NCI-H510A treated with DMSO at 0.1 percent for 48 hours (cell line): Measurements from ENCODE around the gene PCNX3.
A peak's percentile ranks its signal among the peaks of the same experiment; 100 is the strongest.
"Not testable (repeated sequence)": the region's sequence is repeated elsewhere in the genome, so short reads cannot be mapped to it uniquely, and the experiment has no call there.

Experiments used
- DNase-seq: peaks from one replicate; lab custom pipeline; 2025; lab: John Stamatoyannopoulos, UW

The PCNX3 gene

DNA sequence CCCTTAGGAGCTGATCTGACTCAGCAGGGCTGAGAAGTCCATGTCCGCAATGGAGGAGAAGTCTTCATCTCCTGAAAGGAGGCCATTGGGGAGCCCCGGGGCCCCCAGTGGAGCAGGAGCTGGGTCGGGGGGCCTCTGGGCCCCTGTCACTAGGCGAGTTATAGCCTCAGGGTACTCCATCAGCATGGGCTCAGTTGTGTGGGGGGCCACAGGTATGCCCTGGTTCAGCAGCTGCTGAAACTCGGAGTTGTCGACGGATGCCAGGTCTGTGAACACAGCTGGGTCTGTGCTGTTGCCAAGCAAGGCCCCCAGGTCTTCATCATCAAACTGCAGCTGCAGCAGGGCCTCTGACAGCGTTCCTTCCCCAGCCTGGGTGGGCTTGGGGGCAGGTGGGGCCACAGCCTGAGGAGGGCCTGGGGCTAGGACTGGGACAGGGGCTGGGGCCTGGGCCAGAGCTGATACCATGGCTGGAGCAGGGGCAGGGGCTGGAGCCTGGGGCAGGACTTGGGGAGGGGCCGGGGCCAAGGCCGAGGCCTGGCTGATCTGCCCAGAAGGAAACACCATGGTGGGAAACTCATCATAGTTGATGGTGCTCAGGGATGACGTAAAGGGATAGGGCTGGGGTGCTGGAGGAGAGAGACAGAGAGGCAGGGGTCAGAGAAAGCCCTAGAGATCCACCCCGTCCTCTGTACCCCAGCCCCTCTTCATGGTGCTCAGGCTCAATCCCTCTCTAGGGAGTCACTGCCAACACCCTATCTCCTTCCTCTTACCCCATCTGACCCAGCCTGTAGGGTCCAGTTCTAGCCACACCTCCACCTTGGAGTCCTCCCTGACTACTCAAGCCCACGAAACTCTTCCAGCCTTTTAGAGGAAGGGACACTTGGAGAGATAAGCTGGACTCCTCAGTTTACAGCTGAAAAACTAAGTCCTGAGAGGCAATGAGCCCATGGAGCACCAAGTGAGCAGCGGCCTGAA, 39.1 kb downstream of the PCNX3 start:
- no peak for DNase-seq

DNA sequence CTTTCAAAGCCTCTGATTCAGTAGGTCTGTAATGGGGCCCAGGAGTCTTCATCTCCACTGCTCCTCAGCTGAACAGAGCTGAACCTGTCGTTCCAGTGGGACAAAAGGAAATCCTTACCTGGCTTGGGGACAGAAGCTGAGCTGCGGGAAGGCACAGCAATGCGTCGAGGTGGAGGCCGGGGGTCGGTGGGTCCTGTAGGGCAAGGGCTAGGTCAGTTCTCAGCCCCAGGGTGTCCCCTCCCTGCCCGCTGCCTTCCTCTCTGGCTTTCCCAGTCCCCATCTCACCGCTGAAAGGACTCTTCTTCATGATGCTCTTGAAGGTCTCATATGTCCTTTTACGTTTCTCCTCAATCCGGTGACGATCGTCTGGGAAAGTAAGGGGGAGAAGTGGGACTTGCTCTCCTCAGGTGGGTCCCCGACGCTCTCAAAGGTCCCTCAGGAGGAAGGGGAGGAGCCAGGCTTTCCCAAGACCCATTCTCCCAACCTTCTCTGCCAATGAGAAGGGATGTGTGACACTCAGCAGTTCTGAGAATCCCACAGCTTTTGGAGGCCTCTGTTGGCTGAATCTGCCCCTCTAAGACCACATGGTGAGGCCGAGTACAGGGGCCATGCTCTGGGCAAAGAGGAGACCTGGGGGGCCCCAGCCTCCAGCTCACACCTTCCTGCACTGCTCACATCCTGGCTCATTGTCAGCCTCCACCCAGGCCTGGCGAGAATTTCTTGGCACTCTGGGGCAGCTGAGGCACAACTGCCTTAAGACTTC, 40.2 kb downstream of the PCNX3 start:
- DNase-seq: no peak

DNA sequence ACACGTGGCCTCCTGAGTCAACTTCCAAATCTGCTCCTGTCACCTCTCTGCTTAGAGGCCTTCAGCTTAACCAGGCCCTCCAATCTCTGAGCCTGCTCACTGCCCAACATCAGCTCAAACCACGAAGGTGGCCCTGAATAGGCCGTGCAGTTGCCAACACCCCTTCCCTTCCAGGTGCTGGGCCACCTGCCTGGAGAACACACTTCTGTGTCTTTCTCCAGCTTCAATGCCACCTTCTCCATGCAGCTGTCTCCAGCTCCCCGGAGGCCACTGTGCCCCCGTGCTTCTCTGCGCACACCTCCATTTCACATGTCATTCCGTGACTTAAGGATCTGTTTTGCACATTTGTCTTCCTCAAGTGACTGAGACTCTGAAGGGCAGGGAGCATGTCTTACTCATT, 41.9 kb downstream of the PCNX3 start:
- DNase-seq: no peak

DNA sequence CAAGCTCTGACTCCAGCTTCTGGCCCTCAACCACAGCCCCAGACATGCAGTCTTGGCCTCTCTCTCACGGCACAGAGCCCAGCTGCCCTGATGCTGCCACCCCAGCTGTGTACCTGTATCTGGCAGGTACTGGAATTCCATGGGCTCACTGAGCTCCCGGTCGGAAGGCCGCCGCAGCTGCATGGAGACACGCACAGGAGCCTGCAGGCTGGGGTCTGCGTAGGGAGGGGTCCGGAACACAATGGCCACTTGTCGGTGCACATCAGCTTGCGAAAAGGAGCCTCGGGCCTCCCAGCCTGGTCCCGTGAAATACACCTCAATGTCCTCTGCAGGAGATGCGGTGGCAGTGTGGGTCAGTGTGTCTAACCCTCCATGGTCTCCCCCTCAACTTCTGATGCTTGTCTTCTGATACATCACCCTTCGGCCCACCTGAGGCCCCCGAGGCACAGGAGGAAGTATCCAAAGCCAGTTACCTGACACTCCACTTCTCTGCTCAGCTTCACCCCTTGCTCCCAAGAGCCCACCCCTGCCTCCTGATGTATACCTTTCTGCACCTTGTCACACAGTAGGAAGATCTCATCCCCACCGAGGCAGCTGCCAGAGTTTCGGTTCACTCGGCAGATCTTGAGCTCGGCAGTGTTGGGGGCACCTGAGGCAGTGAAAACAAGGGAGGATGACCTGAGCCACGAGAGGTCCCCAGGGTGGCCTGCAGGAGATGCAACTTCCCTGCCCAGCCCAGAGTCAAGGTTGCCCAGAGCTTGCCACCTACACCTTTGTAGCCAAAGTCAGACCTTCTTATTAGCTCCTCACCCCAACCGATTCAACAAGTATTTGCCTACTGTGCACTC, 42.8 kb downstream of the PCNX3 start:
- no peak for DNase-seq

DNA sequence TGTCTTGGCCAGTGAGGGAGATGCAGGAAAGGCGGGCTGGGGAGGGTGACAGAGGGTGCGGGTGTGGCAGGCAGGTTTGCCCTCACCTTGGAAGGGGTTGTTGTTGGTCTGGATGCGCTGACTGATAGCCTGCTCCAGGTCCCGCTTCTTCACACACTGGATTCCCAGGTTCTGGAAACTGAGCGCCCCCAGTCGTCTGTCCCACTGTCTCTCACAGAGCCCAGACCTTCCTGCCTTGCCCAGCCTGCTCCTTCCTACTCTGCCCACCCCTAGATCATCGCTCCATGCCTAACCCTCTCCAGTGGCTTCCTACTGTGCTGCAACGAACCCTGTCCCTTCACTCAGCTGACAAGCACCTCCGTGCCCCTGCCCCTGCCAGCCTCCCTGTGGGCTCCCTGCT, 44.5 kb downstream of the PCNX3 start:
- no peak for DNase-seq

DNA sequence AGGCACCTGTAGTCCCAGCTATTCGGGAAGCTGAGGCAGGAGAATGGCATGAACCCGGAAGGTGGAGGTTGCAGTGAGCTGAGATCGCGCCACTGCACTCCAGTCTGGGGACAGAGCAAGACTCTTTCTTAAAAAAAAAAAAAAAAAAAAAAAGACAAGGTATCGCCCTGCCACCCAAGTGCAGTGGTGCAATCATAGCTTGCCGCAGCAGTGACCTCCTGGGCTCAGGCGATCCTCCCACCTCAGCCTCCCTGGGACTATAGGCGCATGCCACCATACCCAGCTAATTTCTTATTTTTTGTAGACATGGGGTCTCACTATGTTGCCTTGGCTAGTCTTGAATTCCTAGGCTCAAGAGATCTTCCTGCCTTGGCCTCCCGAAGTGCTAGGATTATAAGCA, 45.3 kb downstream of the PCNX3 start:
- DNase-seq: not testable (repeated sequence)

DNA sequence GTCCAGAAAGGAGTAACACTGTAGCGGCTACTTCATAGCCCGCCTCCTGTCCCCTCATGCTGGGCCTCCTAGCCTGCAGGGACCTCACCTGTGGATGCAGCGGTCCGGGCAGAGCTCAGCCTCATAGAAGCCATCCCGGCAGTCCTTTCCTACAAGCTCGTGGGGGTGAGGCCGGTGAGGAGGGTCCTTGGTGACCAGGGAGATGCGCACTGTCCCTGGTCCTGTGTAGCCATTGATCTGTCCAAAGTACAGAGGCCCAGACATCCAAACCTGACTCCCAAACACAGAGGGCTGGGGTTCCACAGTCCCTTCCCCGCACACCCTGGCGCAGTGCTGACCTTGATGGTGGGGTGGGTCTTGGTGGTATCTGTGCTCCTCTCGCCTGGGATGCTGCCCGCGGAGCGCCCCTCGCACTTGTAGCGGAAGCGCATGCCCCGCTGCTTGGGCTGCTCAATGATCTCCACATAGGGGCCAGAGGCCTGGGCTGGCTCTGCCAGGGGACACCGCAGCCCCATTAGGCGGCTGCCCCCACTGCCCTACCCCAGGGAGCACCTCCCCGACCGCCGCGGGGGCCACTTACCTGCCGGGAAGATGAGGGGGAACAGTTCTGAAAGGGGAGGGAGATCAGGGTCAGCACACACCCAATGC, 46.1 kb downstream of the PCNX3 start:
- DNase-seq: no peak

DNA sequence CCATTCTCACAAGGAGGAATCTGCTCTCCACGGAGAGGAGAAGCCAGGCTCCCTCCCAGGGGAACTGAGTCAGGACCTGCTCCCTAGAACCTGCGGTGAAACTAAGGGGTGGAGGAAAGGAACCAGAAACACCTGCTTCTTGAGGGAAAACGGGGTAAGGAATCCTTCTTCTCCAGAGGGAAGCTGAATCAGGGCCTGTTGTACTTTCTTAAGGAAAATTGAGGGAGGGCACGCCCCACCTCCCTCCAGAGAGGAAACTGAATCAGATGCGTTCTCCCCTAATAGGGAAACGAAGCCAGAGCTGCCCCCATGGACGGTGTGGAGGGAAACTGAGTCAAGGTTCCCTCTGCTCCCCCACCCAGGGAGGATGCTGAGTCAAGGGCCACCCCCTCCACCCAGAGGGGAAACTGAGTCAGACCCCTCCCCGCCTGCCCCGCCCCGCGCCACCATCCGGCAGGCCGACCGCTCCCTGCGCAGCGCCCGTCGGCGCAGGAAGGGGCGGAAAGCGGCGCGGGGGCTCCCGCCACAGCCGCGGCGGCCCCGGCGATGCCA, 46.7 kb downstream of the PCNX3 start:
- no peak for DNase-seq

DNA sequence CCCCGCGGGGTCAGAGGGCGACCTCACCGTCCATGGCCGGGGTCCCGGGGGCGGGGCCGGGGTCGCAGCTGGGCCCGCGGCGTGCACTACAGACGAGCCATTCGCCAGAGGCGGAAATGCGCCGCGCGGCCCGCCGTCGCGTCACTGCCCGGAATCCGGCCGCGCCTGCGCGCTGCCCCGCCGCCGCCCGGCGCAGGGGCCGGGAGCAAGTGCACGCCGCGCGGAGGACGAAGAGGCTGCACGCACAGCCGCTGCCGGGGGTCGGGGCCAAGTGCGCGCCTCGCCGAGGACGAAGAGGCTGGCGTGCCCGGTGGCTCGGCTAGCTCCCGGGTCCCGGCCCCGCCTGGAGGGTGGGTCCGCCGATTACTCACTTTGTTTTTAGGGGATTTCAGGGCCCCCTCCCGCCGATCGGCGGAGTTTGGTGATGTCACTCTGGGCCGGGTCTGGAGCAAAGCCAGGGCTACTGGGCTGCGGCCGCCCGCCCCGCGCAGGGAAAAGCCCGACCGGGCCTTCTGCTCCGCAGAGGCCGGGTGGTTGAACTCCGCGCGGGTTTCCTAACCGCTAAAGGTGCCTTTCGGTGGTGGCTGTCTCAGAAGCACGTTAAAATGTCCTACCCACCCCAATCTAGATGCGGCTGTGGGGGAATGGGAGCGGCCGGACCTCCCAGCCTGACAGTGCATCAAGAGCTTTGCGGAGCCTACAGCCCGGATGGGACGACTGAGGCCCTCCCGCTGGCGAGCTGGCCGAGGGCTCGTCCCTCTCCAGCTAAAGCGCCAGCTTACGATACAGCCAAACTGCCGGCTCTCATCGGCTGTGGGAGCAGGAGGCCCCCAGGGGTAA, 47.4 kb downstream of the PCNX3 start, which contains the start of gene RELA:
RELA (minus strand) TSS at position 118 of the 840 bp plus-strand sequence; CDS start at position 34, 84 bp downstream.
- DNase-seq: peak; percentile 86

DNA sequence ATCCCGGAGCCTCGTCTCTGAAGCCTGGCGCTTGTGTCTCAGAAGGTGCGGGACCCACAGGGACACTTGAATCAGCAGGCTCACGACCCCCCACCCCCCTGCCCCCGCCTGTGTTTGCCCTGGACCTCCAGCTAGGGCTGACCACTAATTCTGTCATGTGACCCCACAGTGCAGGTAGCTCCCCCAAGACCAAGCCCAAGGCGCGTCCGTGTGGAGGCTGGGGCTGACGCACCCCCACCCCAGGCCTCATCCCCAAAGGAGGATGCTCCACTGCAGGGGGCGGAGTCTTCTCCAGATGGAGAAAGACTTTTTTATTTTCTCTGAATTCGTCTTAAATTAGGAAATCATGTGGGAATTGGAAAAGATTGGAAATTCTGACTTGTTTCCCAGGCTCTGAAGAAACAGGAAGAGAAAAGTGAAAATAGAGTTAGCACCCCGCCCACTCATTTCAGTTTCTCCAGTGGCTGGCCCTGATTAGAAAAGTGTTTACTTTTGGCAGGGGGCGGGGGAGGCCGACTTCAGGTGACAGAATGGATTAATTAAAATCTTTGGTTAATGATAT, 48.1 kb downstream of the PCNX3 start:
- DNase-seq: no peak

DNA sequence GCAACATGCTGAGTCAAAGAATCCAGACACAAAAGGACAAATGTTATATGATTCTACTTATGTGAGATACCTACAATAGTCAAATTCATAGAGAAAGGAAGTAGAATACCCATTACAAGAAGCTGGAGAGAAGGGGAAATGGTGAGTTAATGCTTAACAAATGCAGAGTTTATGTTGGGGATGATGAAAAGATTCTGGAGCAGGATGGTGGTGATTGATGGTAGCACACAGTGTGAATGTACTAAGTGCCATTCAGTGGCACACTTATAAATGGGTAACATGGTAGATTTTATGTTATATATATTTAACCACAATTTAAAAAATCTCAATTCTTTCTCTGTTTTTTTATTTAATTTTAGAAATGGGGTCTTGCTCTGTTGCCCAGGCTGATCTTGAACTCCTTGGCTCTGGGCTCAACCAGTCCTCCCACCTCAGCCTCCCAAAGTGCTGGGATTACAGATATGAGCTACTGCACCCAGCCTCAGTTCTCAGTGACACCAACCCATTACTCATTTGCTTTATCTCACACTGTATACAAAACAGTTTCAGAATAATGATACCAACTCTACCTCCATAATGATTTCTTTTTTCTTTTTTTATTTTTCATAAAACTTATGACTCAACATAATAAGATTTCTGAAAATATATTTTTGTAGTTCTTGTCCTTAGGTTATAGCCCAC, 56.7 kb downstream of the PCNX3 start:
- DNase-seq: no peak

DNA sequence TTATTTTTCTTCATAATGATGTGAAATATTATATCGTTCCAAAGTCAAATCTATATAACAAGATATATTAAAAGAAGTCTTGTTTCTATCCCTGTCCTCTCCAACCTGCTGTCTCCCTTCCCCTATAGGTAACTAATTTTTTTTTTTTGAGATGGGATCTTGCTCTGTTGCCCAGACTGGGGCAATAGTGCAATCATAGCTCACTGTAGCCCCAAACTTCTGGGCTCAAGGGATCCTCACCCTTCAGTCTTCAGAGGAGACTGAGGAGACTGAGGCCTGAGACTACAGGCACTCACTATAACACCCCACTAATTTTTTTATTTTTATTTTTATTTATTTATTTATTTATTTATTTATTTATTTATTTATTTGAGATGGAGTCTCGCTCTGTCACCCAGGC, 57.4 kb downstream of the PCNX3 start:
- DNase-seq: no peak

DNA sequence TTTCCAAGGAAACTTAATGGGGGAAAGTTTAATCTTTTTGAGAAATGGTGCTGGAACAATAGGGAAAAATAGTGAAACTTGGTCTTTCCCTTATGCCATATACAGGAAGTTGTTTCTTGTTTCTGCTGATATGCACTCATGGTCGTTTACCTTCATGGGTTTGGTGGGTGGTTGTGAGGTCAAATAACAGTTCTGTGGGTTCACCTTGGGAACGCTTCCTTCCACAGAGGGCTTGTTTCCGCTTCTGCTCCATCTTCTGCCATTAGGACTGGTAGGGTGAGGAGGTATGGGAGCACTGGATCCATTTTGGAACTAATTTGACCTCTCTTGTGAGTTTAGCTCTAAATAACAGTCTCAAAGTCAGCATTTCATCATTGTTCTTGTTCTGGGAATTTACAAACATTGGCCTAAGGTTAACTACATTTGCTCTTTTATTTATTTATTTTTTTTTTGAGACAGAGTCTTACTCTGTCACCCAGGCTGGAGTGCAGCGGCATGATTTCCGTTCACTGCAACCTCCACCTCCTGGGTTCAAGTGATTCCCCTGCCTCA, 64.7 kb downstream of the PCNX3 start:
- DNase-seq: no peak

DNA sequence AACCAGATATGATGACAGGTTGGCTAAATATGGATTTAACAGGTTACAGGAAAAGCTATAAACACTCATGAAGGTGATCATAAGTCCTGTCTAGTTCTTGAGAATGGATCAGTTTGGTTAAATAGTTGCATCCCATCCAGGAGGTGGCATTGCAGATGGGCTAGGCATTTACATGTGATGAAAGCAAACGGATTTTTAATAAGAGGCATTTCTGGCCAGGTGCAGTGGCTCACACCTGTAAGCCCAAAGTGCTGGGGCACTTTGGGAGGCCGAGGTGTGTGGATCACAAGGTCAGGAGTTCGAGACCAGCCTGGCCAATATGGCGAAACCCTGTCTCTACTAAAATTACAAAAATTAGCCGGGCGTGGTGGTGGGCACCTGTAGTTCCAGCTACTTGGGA, 67.9 kb downstream of the PCNX3 start:
- DNase-seq: not testable (repeated sequence)

DNA sequence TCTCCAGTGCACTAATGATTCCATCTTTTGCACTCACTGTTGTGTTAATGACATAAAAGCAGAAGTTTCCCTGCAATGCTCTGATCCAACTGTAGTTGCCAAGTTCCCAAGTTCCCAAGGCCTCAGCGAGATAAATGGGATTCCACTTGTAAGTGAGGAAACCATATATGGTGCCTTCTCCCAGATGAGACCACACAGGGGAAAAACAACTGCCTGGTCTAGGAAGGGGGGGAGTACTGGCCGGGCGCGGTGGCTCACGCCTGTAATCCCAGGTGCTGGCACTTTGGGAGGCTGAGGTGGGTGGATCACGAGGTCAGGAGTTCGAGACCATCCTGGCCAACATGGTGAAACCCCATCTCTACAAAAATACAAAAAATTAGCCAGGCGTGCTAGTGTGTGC, 70.4 kb downstream of the PCNX3 start:
- DNase-seq: no peak
